GM19397 (cell line): ENCODE data around the gene BEGAIN.

Experiments used
- ATAC-seq: cut with Tn5 transposase; IDR thresholded peaks from one replicate; pipeline ENCODE4 v1.9.1; 2021; ENCODE audit warnings: mild to moderate bottlenecking, moderate library complexity; ENCODE audit not compliant: unreplicated experiment

Gene BEGAIN

DNA sequence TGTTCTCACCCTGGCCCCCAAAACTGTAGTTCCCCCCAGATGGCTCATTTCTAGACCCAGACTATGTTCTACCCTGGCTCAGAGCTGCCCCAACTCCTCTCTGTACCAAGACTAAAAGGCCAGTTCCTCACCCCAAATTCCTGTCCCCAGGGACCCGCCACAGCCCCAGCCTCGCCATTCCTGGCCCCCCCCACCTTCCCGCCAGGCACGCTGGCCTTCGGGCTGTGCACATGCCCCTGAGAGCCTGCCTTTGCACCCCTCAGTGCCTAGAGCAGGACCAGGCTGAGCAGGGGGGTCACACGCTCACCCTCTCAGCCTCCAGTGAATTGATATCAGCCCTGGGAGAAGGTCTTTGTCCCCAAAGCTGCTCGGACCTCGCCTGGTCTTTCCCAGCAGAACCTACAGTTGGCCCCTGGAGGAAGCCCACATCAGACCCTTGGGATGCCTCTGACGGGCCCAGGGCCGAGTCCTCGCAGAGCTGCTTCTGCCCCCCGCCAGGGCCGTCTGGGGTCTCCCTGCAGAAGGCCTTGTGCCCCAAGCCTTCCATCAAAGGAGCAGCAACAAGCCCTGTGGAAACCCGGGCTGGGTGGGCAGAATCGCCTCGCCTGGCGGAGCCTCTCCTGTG, 32.4 kb downstream of the BEGAIN start:
- ATAC-seq, result no peak

GRCh38 chr14:100554082-100554677, 33.0 kb downstream of the BEGAIN start:
- ATAC-seq, result no peak

DNA sequence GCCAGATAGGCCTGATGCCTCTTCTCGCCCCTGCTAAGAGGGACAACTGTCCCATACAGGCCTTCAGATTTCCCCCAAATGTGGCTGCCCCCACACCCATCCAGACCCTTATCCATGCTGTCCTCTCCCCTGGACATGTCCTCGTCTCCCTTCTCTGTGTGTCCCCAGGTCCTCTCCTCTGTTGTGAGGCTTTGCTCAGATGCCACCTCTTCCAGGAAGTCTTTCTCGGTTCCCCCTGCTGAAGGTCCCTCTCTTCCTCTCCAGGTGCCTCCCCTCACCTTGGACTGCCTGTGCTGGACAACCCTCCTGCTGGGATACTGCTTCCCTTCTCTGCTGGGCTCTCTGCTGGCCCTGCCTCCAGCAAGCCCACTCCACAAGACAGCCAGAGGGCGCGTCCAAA, 33.7 kb downstream of the BEGAIN start:
- no peak for ATAC-seq

GRCh38 chr14:100552524-100553125, 34.6 kb downstream of the BEGAIN start:
- ATAC-seq, result no peak

DNA sequence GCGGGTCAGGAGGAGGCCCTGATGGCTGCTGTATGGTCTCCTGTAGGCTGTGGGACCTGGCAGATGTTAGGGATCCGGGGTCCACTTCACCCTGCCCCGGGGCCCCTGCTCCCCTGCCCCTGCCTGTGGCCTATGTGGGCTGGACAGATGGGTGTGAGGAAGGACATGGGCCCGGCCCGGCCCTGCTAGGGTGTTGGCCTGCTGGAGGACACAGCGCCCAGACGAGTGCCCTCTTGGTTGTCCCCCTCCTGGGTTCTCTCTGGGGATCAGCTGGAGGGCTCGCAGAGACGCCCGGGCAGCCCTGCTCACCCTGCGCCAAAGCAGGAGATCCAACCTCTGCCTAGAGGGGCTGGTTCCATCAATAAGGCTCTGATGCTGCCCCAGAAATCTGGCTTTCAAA, 36.2 kb downstream of the BEGAIN start:
- ATAC-seq, result no peak

DNA sequence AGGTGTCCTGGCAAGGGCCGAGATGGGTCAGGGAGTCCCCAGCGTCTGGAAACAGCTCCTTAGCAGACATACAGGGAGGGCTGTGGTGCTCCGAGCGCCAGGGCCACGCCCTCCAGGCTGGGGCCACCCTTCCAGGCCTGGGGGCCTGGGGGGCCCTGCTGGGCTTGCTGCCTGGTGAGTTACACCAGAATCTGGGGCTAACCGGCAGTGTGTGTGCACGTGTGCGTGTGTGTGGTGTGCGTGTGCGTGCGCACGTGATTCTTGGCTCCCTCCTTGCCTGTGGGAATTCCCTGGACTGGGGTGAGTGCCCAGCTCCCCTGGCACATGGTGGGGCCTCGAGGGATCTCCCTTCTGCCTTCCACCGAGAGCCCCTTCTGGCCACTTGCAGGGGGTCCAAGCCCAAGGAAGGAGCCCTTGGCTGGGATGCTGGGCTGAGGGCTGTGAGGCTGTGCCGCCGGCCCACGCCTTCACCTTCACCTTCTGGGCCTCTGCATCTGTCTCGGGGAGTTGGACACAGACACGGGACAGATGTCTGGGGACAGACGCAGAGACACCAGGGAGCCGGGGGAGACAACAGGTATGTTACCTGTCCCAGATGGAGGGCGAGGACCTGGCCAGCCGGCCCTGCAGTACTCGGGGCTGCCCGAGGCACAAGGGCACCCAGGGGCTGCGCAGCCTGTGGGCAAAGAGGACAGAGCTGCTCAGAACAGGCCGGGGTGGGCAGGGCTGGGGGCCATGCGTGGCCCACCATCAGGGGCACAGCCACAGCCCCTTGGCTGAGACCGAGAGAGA, 37.2 kb downstream of the BEGAIN start:
- ATAC-seq, result no peak

DNA sequence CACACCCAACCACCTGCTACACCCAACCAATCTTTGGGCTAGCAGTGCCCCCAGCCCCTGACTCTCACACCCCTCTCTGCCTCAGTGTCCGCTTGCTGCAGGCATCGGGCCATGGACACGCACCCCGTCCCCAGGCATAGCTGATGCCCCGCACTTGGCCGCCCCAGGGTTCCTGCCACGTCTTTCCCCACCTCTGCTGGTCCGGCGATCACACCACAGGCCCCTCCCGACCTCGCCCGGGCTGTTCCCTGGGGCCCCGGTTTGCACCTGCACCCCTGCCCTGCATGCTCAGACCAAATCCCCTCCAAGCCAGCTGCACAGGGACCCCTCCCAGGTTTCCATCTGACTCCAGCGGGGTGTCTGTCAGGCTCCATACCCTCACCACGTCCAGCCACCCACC, 38.3 kb downstream of the BEGAIN start:
- ATAC-seq, result no peak

DNA sequence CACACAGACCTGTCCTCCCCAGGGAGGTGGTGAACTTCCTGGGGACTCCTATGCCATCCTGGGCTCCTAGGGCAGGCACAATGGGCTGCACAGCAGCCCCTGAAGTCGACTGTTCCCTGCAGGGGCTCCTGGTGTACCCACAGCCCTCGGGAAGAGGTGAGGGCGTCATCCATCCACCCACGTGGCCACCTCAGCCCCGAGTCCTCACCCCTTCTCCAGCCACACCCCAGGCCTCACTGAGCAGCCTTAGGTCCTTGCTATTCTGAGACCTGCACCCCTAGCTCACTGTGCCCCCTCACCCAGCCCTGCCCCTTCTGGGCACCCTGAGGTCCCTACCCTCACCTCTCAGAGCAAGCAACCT, 38.9 kb downstream of the BEGAIN start:
- ATAC-seq, result no peak

DNA sequence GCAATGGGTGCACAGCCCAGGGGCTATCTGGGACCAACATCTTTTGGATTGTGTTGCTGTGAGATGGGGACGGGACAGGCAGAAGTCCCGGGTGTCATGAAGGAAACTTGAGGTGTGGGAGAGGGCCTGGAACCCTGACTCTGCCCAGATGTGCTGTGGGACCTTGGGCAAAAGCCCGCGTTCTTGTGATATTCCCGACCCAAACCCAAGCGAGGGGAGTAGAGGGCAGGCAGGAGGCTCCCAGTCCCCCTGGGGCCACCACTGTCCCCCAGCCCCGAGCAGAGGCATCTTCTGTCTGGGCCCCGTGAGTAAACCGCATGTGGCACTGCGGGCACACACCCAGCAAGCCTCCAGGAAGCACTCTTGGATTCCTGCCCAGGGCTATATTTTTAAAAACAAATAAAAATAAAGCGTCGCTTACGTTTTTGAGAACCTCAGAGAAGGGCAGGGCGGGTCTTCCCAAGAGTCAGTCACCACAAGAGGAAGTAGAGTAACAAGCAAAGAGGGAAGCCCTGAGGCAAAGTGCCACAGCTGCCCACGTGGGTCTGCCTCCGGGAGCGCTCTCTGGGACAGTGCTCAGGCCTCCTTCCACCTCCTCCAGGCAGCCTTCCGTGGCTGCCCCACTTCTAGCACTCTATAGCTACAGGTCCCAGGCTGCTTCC, 39.5 kb downstream of the BEGAIN start:
- no peak for ATAC-seq

- ATAC-seq, result no peak
Measured at GRCh38 chr14:100546051-100546443, 41.2 kb downstream of the BEGAIN start.

DNA sequence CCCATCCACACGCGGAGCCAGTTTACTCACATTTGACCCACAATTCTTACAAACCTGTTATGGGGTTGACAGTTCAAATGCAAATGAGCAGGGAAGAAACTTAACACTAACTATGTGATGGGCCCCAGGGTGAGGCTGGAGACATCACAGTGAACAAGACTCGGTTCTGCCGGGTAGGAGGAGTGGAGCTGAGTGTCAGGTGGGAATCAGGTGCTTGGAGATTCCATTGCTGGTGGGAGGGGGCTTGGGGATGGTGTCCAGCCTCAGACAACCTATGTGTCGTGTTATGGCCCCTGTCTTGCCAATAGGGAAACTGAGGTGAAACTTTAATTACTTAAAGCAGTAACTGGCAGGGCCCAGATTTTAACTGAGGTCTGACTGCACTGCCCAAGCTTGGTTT, 41.9 kb downstream of the BEGAIN start:
- no peak for ATAC-seq

- no peak for ATAC-seq
Measured at GRCh38 chr14:100544506-100545141, 42.6 kb downstream of the BEGAIN start.

DNA sequence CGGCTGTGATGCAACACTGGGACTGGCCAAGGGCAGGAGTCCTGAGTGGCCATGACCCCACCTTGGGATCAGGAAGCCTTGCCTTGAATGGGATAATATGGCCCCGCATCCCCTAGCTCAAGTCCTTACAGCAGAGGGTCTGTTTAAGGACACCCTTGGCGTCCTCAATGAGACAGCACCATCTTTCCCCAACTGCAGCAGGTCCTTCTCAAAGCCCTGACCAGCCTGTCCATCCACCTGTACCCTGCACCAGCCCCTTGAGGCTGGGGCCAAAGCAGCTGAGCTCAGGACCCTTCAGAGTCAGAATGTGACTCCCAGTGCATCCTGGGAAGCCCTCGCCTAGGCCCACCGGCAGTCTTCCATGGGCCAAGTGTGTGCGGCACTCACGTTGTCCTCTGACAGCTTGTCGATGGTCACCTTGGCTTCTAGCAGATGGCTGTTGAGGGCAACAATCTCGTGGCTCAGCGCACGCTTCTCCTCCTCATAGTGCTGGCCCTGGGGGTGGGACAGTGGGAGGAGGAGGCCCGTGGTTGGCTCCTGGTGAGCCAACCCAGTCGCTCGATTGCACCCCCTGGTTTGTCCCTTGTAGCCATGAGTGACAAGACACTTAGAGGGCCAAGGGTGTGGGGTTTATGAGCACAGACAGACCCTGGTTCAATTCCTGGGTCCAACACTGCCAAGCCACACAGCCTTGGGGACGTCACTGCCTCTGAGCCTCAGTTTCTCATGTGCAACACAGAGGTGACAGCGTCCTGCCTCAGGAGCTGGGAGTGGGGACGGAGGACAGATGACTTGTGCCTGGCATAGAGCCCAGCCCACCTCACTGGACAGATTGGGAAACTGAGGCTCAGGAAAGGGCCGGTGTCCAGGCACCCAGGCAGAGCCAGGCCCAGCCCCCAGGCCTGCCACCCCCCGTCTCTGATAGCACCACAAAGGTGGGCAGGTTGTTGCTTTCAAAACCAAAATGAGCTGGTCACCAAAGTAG, 43.5 kb downstream of the BEGAIN start:
- no peak for ATAC-seq

DNA sequence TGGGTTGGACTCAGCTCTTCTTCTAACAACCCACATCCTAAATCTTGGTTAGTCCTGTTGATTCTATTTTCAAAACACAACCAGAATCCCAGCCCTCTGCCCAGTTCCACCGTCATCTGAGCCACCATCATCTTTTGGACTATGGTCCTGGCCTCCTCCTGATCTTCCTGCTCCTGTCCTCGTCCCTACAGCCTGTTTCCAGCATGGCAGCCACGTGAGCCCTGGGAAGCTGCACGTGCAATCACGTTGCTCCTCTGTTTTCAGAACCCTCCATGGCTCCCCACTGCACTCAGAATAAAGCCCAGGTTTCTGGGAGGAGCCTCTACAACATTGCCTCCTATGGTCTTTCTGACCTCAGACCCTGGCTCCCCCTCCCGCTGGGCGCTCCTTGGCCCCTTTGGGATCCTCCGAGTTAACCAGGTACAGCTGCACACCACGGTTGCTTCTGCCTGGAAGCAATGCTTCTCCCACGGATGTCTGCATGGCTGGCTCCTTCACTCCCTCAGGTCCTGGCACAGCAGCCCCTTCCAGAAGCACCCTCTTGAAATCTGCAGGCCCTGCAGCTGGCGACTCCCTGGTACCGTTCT, 44.5 kb downstream of the BEGAIN start:
- ATAC-seq, result no peak

DNA sequence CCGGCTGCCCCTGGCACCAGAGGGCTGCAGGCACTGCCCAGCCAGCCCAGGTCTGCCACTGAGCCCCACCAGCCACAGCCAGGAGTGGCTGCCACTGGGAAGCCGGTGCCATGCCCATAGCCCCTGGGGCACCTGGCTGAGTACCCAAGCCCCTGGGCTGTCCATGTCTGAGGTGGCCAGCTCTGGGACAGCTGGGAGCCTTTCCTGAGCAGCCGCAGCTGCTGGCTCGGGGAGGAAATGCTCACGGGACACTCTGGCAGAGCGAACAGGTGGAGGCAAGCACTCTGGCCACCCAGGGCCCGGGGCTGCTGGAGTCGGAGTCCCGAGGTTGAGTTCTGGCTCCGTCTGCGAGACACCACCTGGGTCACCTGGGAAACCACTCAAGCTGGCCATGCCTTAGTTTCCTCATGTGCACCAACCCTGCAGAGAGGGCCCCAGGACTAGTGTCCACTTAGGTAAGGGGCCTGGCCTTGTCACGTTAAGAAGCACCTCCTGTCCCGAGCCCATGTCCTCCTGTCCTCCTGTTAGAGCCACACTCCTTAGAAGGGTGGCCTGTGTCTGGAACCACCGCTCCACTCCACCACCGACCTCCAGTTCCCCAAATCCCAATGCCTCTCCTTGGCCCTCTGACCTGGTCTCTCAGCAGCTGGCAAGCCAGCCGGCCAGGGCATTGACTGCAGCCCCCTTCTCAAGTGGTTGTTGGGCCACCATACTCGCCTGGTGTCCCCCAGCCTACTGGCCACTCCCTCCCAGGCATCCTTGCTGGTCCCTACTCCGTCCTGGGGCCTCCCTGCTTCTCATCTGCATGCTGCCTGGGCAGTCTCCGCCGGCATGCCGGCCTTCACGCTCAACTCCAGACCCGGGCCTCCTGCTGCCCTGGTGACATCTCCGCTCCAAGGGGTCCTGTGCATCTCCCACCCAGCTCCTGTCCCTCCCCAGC, 45.3 kb downstream of the BEGAIN start:
- no peak for ATAC-seq

DNA sequence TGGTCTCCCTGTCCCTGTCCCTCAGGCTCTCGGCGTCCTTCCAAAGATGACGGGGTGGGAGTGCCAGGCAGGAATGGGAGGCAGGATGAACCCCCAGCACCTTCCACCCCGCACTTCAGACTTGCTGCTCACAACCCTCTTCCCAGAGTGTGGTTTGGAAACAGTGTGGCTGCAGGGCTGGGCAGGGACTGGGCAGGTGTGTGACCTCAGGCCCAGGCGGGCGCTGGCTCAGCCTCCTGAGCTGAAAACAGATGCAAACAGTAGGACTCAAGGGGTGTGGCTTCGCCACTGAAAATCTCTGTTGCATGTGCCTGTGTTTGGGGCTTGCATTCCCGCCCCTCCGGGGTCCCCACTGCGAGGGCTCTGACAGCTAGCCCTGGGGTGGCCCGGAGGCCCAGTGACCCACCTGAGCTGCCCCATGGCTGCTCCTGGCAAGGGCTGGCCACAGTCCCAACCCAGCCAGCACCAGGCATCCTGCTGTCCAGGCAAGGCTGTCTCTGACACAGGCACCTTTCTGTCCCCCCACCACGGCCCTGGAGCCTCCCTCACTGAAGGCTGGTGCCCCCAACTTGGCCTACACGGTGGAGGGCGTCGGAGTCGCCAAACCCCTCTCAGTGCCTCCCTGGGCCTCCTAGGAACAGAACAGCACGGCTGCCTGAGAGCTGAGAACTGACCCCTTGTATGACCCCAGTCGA, 46.1 kb downstream of the BEGAIN start:
- ATAC-seq, result no peak

DNA sequence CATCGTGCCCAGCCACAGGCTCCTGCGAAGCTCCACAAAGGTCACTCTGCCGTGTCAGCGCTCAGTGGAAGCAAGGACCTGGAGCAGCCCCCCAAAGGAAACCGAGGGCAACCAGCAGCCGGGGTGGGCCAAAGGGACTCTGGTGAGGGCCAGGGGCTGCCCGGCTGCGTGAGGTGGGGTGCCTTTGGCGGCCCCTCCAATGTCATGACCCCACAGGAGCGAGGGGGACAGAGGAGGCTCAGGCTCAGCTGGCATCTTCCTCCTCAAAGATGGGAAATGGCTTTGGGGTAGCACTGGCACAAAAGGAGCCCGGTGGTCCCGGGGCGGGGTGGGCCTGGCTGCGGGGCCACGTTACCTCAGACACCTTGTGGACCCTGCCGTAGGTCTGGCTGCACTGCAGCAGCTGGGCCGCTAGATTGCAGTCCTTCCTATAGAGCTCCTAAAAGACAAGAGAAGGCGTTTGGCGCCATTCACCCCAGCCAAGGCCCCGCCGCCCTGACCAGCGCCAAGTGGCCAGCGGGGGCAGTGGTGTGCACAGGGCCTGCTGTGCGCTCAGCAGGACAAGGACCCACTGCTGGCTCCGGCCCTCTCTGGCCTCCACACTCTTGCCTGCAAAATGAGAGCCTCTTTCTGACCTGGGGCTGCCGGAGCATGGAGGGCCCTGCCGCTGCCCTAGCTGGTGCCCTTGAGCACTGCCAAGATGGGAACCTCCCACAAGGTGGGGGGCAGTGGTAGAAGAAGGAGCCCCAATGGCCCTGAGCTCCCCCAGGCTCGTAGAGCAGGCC, 46.9 kb downstream of the BEGAIN start:
- no peak for ATAC-seq
